HG03558 (cell line): Measurements from ENCODE around the gene TPRA1.
"Not testable (repeated sequence)": the region's sequence is repeated elsewhere in the genome, so short reads cannot be mapped to it uniquely, and the experiment has no call there.

Experiments used
- ATAC-seq: cut with Tn5 transposase; IDR thresholded peaks from one replicate; pipeline ENCODE4 v1.9.1; 2021; ENCODE audit warnings: moderate number of reproducible peaks; ENCODE audit not compliant: unreplicated experiment; ENCODE audit errors: extremely low read depth

Gene TPRA1

DNA sequence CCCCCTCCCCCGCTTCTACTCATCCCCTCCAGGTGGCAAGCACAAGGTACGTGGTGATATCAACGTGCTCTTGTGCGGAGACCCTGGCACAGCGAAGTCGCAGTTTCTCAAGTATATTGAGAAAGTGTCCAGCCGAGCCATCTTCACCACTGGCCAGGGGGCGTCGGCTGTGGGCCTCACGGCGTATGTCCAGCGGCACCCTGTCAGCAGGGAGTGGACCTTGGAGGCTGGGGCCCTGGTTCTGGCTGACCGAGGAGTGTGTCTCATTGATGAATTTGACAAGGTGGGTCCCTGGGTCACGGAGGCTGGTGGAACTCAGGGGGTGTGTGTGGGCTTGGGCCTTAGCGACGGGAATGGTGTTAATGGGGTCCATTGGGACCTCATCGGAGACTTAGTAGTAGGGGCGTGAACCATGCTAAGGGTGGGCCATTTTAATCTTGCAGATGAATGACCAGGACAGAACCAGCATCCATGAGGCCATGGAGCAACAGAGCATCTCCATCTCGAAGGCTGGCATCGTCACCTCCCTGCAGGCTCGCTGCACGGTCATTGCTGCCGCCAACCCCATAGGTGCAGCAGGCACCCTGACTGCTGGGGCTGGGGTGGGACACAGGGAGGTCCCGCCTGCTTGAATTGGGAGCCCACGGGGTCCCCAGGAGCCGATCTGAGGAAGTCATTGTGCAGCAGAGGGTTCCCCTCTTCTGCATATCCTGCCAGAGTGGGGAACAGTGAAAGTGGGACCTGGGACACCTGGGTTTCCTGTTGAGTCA is 26.5 kb upstream of the TPRA1 start:
- ATAC-seq = no peak

DNA sequence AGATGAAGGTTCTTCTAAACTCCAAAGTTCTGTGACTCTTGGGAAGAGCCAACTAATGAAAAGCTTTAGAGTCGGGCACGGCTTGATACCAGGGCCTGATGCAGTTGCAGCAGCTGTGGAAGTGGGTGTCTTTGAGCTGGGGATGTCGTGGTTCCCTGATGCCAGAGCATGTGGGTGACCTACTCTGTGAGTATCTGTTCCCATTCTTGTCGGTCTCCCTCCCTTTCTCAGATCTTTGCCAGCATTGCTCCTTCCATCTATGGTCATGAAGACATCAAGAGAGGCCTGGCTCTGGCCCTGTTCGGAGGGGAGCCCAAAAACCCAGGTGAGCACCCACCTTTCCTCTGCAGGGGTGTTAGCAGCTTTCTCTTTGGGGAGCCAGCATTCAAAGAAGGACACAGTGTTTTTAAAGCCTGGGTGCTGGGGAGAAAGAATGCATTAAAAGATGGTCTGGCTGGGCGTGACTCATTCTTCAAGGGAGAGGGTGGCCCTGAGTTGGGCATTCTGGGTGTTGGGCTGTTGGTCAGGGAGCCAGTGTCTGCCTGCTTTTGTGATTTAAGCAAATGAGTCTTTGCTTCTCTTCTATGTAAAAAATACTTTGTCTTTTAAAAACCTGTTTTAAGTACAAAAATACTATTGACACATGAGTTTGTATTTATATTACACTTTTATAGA is 25.2 kb upstream of the TPRA1 start:
- no peak for ATAC-seq

DNA sequence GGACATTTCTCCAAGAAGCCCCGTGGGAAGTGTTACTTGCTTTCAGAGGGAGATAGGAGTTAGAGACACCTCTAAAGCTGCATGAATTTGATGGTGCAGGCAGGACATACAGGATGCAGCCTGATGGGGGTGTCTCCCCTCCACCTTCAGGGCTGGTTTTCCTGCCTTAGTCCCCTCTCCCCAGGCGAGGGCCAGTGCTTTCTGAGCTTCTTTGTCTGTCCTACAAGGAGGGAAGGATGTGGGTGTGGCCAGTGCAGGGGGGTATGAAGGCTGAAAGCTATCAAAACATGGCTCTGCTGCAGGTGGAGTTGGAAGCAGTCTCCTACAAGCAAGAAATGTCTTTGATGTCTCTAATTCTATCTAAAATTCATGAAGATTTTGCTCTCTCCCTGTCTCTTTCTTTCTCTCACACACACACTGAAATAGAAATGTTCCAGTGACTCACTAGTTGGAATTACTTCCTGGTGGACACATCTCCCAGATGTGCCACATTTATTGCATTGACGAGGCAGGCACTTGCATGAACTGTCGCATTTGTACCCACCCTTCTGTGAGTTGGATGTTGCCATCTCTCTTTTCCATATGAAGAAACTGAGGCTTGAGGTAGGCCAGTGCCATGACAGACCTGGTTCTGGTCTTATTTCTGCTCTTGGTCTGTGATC is 24.5 kb upstream of the TPRA1 start:
- ATAC-seq = no peak

DNA sequence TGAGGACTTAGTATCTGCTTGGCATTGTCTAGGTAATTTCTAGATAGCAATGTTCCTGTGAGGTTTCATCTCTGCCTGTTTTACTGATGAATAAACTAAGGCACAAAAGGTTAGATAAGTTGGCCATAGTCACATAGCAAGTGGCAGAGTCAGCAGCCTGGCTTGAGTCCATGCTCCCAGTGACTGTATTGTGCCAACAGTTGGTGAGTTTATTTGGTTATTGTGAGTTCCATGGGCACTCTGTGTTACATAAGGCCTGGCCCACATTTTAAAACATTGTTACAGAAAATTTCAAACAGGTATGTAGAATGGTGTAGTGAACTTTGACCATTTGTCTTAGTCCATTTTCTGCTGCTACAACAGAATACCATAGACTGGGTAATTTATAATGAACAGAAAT is 22.9 kb upstream of the TPRA1 start:
- ATAC-seq = no peak

DNA sequence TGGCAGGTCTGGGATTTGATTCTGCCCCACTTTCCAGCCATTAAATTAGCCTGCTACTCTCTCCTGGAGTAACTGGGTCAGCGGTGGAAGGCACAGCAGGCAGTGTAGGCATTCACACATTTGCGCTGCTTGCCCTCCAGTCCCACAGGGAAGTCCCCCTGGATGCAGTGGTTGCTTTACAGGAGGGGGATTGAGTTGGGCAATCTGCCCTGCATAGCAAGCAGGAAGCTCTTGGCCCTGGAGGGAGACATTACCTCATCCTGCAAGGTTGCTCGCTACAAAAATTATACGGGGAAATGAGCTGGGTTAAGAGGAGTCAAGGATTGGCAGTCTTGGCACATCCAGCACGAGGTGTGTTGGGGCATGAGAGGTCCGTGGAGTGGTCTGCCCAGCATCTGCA is 22.4 kb upstream of the TPRA1 start:
- ATAC-seq = no peak

DNA sequence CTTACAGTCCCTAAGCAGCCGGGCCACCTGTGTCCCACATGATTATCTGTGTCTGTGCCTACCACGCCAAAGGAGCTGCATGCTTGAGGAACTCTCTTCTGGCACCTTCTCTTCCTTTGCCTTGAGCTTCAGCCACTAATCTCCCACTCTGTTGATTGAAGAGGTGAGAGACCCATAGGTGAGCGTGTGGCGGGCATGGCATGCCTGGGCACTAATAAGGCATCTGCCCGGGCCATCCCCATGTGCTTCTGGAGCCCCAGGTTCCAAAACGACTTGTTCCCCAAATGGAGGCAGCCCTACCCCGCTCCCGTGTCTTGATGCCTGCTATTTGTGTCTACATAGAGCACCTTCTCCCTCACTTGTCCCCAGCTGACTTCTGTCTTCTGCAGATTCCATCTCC is 20.7 kb upstream of the TPRA1 start:
- no peak for ATAC-seq

DNA sequence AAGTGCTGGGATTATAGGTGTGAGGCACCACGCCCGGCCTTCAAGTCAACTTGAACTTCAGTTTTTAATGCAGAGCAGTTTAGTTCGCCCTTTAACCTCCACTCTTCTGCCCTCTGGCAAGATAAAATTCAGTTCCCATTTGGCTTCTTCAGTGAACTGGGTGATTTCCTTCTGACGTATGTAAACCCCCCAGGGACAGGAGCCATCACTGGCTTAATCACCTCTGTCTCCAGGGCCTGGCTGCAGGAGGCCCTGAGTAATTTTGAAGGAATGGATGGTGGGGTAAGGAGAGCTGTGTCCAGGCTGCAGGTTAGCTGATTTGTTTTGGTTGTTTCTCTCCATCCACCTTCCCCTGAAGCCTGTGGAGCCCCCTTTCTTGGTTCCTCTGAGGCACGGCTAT is 19.6 kb upstream of the TPRA1 start:
- ATAC-seq = no peak

- ATAC-seq = no peak
Measured at GRCh38 chr3:127608362-127608718, 17.8 kb upstream of the TPRA1 start.

- no peak for ATAC-seq
Measured at GRCh38 chr3:127607675-127608361, 17.3 kb upstream of the TPRA1 start.

DNA sequence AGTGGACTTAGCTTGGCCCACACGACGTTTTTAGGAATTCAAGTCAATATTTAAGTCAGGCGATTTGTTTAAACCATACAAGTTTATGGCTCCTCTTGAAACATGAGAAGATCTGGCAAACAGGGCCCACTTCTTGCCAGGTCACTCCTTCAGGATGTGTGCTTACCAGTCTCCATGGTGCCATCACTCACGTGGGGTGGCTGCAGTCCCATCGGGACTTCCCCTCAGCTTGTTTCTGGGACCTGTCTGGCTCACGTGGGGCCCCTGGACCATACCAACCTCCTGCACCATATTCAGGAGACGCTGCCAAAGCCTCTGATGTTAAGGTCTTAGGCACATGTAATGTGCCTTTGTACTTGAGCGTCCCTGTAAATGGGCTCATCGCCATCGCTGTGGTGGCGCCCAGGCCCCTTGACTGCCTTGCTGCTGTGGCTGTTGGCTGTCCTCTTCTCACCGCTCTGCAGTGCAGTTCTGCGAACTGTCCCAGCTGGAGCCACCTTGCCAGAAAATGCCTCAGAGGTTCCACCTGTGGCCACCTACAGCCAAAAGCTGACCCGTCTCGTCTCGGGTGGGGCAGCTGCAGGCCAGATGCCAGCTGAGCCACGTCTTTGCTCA is 16.6 kb upstream of the TPRA1 start:
- ATAC-seq = no peak

DNA sequence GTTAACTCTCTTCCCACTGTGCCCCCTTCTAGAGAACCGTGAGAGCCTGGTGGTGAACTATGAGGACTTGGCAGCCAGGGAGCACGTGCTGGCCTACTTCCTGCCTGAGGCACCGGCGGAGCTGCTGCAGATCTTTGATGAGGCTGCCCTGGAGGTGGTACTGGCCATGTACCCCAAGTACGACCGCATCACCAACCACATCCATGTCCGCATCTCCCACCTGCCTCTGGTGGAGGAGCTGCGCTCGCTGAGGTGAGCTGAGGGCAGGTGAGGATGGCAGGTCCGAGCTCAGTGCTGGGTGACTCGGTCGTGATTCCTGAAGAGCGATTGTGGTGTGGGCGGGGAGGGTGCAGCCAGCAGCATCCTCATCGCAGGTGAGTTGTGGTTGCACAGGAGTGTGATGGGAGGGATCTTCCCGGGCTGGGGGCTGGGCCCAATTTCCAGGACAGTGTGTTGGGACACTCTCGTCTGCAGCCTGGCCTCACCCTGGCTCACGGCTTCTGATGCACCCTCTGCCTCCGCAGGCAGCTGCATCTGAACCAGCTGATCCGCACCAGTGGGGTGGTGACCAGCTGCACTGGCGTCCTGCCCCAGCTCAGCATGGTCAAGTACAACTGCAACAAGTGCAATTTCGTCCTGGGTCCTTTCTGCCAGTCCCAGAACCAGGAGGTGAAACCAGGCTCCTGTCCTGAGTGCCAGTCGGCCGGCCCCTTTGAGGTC is 15.7 kb upstream of the TPRA1 start:
- ATAC-seq = no peak

- not testable (repeated sequence) for ATAC-seq
Measured at GRCh38 chr3:127605547-127605946, 15.0 kb upstream of the TPRA1 start.

GRCh38 chr3:127604546-127605165 is 14.1 kb upstream of the TPRA1 start:
- no peak for ATAC-seq

GRCh38 chr3:127604035-127604434 is 13.5 kb upstream of the TPRA1 start:
- no peak for ATAC-seq

DNA sequence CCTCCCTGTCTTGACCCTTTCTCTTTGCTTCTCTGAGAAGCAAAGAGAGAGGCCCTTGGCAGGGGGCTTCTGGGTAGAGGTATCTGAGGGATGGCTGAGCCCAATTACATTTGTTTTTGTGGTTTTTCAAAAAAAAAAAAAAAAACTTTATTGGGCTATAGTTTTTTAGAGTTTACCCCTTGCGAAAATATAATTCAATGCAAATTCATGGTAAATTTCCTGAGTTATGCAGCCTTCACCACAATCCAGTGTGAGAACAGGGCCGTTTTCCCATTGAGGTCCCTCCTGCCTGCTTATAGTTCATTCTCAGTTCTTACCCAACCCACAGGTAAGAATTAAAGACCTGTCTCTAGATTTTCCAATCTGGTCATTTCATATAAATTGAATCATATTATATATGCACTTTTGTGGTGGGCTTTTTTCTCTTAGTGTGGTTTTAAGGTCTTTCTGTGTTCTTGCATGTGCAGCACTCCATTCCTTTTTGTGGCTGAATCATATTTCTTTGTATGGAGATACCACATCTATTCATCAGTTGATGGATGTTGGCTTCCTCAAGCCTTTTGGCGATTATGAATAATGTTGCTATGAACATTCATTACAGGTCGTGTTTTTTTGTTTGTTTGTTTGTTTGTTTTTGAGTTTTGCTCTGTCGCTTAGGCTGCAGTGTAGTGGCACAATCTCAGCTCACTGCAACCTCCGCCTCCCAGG is 10.4 kb upstream of the TPRA1 start:
- ATAC-seq = no peak

DNA sequence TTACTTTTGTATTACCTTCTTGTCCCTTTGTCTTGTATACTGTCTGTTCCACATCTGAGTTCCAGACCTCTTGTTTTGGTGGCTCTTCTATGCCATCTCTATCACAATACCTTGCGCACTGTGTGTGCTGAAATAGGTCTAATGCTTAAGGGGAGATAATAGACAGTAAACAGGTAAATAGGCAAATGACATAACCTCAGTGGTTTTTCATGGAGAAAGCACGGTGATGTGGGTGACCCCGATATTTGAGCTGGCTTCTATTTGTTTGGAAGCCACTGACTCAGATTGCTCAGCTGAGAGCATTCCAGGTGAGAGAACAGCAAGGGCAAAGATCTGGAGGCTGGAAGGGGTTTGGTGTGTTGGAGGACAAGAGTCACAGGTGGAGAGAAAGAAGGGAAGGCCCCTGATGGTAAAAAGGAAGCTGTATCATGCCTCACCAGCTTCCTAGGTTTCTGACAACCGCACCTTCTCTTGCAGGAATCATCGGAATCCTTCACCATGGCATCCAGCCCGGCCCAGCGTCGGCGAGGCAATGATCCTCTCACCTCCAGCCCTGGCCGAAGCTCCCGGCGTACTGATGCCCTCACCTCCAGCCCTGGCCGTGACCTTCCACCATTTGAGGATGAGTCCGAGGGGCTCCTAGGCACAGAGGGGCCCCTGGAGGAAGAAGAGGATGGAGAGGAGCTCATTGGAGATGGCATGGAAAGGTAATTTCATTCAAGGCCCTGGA is 8.5 kb upstream of the TPRA1 start:
- no peak for ATAC-seq

- no peak for ATAC-seq
Measured at GRCh38 chr3:127597020-127597771, 6.7 kb upstream of the TPRA1 start.

- ATAC-seq = no peak
Measured at GRCh38 chr3:127595303-127595702, 4.8 kb upstream of the TPRA1 start.
